Measurements from ENCODE around the gene TBC1D12.

TBC1D12 gene

DNA sequence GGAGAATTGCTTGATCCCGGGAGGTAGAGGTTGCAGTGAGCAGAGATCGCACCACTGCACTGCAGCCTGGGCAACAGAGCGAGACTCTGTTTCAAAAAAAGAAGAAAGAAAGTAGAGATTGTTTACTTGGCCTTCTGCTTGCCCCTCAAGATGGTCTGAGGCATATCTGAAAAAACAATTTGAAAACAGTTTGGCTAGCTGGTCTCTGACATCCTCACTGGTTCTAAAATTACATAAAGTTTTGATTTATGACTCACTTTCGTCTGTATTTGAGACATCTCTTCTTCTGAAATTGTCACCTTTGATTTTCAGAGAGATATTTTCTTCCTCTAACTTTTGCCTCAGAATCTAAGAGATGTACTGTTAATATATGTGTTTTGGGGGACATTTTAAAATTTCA, 93.7 kb downstream of the TBC1D12 start:
- H3K4me2 ChIP-seq (ENCODE audit: low read depth, low read length, poor library complexity, severe bottlenecking), result no peak overlapping the region
- H3K27ac ChIP-seq (ENCODE audit: low read depth, low read length), result no peak overlapping the region

GRCh38 chr10:94496646-94497045, 94.3 kb downstream of the TBC1D12 start:
- Histone ChIP-seq H3K9ac (ENCODE audit: low read length) (no peak overlapping the region), H3K27me3 (ENCODE audit: low read length) (no peaks in the 10 kb centered on the region), H3K4me3 (ENCODE audit: insufficient read depth, low read length, poor library complexity, severe bottlenecking) (no peak overlapping the region), H3K9me2 (replicated peaks; ENCODE audit: insufficient read depth, low read length) (no peaks in the 10 kb centered on the region), H3F3A (ENCODE audit: insufficient read depth) (no peaks in the 10 kb centered on the region), H2AFZ (ENCODE audit: low read depth, low read length, severe bottlenecking) (peak overlapping the region; percentile 59), H3K27ac (ENCODE audit: low read depth, low read length) (no peak overlapping the region), H3K36me3 (ENCODE audit: low read length) (no peaks in the 10 kb centered on the region), H3K4me2 (ENCODE audit: low read depth, low read length, poor library complexity, severe bottlenecking) (peak overlapping the region; percentile 44), H3K9me3 (ENCODE audit: insufficient read depth, low read length) (no peaks in the 10 kb centered on the region), H4K20me1 (ENCODE audit: low read depth, low read length) (no peaks in the 10 kb centered on the region), H3K79me2 (ENCODE audit: insufficient read depth, low read length) (no peaks in the 10 kb centered on the region)
- TF ChIP-seq CTCF (IDR thresholded peaks at IDR 0.05; ENCODE audit: insufficient read depth, low read length, poor library complexity, severe bottlenecking), result no peak
- no peak for TF ChIP-seq EZH2phosphoT487 (conservative IDR thresholded peaks at IDR 0.05; ENCODE audit: low read length)

More for the DNA sequence above, 93.7 kb downstream of the TBC1D12 start:
- H3F3A ChIP-seq (ENCODE audit: insufficient read depth), result no peaks in the 10 kb centered on the region
- no peak overlapping the region for H3K9ac ChIP-seq (ENCODE audit: low read length)
- no peaks in the 10 kb centered on the region for H3K79me2 ChIP-seq (ENCODE audit: insufficient read depth, low read length)
- H3K9me3 ChIP-seq (ENCODE audit: insufficient read depth, low read length), result no peaks in the 10 kb centered on the region
- peak overlapping the region; percentile 59 for H2AFZ ChIP-seq (ENCODE audit: low read depth, low read length, severe bottlenecking)
- no peak overlapping the region for H3K4me3 ChIP-seq (ENCODE audit: insufficient read depth, low read length, poor library complexity, severe bottlenecking)
- no peaks in the 10 kb centered on the region for H4K20me1 ChIP-seq (ENCODE audit: low read depth, low read length)
- no peaks in the 10 kb centered on the region for H3K36me3 ChIP-seq (ENCODE audit: low read length)
- TF ChIP-seq CTCF (IDR thresholded peaks at IDR 0.05; ENCODE audit: insufficient read depth, low read length, poor library complexity, severe bottlenecking) (no peak), EZH2phosphoT487 (conservative IDR thresholded peaks at IDR 0.05; ENCODE audit: low read length) (no peak)
- H3K27me3 ChIP-seq (ENCODE audit: low read length), result no peaks in the 10 kb centered on the region
- no peaks in the 10 kb centered on the region for H3K9me2 ChIP-seq (replicated peaks; ENCODE audit: insufficient read depth, low read length)

- Histone ChIP-seq H3F3A (ENCODE audit: insufficient read depth) (no peaks in the 10 kb centered on the region), H3K9ac (ENCODE audit: low read length) (no peak overlapping the region), H3K9me2 (replicated peaks; ENCODE audit: insufficient read depth, low read length) (no peaks in the 10 kb centered on the region), H3K4me2 (ENCODE audit: low read depth, low read length, poor library complexity, severe bottlenecking) (no peak overlapping the region), H3K4me3 (ENCODE audit: insufficient read depth, low read length, poor library complexity, severe bottlenecking) (no peak overlapping the region), H3K27ac (ENCODE audit: low read depth, low read length) (no peak overlapping the region), H2AFZ (ENCODE audit: low read depth, low read length, severe bottlenecking) (no peak overlapping the region), H4K20me1 (ENCODE audit: low read depth, low read length) (no peaks in the 10 kb centered on the region), H3K27me3 (ENCODE audit: low read length) (no peaks in the 10 kb centered on the region), H3K36me3 (ENCODE audit: low read length) (no peaks in the 10 kb centered on the region), H3K79me2 (ENCODE audit: insufficient read depth, low read length) (no peaks in the 10 kb centered on the region), H3K9me3 (ENCODE audit: insufficient read depth, low read length) (no peaks in the 10 kb centered on the region)
- TF ChIP-seq EZH2phosphoT487 (conservative IDR thresholded peaks at IDR 0.05; ENCODE audit: low read length), result no peak
Measured at GRCh38 chr10:94500063-94500462, 97.7 kb downstream of the TBC1D12 start.

GRCh38 chr10:94521276-94522250, 119.2 kb downstream of the TBC1D12 start:
- no peak overlapping the region for H3K27ac ChIP-seq (ENCODE audit: low read depth, low read length)
- no peak overlapping the region for H2AFZ ChIP-seq (ENCODE audit: low read depth, low read length, severe bottlenecking)
- H3K4me3 ChIP-seq (ENCODE audit: insufficient read depth, low read length, poor library complexity, severe bottlenecking), result no peak overlapping the region
- H3K36me3 ChIP-seq (ENCODE audit: low read length), result no peaks in the 10 kb centered on the region
- H3K9ac ChIP-seq (ENCODE audit: low read length), result no peak overlapping the region
- H4K20me1 ChIP-seq (ENCODE audit: low read depth, low read length), result no peaks in the 10 kb centered on the region
- TF ChIP-seq CTCF (IDR thresholded peaks at IDR 0.05; ENCODE audit: insufficient read depth, low read length, poor library complexity, severe bottlenecking) (no peak), EZH2phosphoT487 (conservative IDR thresholded peaks at IDR 0.05; ENCODE audit: low read length) (no peak)
- H3K4me2 ChIP-seq (ENCODE audit: low read depth, low read length, poor library complexity, severe bottlenecking), result no peak overlapping the region
- no peaks in the 10 kb centered on the region for H3K9me2 ChIP-seq (replicated peaks; ENCODE audit: insufficient read depth, low read length)
- H3F3A ChIP-seq (ENCODE audit: insufficient read depth), result no peaks in the 10 kb centered on the region
- H3K27me3 ChIP-seq (ENCODE audit: low read length), result no peaks in the 10 kb centered on the region
- H3K9me3 ChIP-seq (ENCODE audit: insufficient read depth, low read length), result no peaks in the 10 kb centered on the region
- H3K79me2 ChIP-seq (ENCODE audit: insufficient read depth, low read length), result no peaks in the 10 kb centered on the region

All from SU-DHL-6 (cell line).